SK-N-DZ (cell line): ENCODE results near the gene AUH.

Experiments used
- DNase-seq: peaks from one replicate; pipeline ENCODE4 v3.0.0-alpha.2; 2015; ENCODE audit warnings: low spot score

AUH gene

DNA sequence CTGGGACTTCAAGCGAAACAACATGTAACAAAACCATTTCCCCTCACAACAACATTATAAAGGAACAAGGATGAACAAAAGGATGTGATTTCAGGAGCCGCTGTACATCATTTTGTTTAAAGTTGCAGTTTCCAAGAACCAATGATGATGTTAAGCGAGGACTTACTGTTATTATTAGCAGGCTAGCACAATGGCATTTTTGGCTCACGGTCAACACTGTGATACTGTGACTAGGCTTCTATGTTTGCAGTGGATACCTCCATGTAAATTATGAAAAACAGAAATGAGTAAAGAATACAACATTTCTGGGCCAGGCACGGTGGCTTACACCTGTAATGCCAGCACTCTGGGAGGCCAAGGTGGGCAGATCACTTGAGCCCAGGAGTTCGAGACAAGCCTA lies 113.0 kb downstream of the AUH start:
- DNase-seq: no peak

DNA sequence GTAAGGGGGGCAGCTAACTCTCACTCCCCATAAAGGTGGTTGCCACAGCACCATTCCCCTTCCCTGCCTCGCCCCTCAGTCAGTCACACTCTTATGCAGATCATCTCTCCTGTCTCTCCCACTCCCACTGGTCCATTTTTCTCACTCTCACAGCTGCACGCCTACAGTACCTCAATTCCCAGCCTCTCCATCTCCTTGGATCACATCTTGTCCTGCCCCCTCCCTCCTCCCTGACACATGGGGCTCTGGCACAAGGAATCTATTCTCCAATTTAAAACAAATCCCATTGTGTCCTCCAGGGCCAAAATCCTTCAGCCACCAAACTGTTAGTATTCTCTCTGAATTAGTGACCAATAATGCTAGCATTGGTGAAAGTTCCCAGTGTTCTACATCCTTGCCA lies 114.4 kb downstream of the AUH start:
- no peak for DNase-seq

DNA sequence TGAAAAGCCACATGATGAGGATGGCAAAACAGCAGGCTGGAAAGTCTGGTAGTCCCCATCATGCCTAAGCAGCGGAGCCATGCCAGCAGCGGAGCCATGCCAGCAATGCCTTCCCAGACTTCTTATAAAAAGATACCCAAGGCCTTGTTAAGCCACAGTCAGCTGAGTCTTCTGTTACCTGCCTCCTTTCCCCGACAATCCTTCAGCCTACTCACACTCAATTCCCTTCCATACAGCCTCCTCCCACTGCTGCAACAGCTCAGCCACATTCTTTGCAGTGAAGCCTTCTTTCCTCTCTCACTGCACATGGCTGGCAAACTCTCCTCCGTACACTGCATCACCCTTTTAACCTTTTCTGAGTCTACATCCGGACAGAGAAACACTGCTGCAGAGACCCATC lies 114.9 kb downstream of the AUH start:
- DNase-seq: no peak

DNA sequence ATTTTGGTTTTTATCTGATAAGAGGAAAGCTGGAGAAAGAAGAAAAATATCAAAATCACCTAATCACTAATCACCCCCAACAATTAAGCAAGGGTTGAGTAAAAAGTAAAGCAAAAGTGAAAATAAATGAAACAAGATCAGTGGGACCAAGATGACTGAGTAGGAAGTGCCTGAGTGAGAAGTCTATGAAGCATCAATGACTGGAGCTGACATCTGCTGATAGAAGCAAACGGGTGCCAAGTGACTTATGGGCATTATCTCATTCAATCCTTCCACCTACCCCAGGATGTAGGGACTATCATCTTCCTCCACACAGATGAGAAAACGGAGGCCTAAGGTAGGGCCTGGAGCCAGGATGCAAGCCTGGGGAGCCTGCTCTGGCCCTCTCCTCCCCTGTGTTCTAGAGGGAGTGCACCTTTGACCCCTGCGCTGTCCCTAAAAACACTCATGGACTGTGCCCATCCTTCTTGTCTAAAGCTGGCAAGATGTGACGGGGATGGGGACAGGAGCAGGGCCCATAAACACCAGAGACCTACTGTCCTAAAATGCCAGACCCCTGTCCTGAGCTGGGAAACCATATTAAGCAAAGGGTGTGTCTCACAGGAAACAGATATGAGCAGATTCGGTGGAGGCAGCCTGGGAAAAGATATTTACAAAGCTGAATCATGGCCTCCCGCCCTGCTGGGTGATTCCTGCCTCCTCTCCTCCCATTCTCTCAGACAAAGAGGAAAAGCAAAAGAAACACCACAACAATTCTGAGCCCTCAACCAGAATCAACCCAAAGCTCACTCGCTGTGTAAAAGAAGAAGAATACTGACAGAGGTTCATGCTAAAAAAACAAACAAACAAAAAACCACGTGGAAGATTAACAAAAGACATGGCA lies 116.0 kb downstream of the AUH start:
- DNase-seq: no peak

DNA sequence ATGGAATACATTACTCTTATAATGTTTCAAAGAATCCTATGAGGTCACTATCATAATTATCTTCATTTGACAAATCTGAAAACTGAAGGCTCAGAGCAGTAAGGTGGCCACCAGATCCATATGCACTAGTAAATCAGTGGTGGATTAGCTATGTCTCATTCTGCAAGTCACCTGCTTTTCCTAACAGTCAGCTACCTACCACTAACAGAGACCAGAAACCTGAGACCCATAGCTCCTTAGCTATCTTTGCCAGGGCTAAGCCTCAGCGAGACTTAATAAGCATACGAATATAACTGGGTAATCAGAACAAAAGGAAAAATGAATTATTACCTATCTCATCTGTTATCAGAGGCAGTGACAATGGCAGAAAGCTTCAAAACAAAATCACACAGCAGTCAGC lies 118.7 kb downstream of the AUH start:
- no peak for DNase-seq

DNA sequence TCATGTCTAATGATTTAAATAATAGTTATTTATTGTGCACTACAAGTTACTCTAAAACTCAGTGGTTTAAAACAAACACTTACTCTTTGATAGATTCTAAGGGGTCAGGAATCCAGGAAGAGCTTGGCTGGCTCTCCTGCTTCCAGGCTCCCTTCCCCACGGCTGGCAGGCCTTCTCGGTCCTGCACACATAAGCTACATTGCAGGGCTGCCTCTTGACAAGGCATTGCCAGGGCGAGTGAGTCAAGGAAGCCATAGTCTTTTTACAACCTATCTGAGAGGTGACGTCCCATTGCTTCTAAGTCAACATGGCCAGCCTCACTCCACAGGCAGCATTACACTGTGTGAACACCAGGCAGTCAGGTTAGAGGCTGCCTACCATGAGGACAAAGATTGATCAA lies 119.8 kb downstream of the AUH start:
- no peak for DNase-seq

DNA sequence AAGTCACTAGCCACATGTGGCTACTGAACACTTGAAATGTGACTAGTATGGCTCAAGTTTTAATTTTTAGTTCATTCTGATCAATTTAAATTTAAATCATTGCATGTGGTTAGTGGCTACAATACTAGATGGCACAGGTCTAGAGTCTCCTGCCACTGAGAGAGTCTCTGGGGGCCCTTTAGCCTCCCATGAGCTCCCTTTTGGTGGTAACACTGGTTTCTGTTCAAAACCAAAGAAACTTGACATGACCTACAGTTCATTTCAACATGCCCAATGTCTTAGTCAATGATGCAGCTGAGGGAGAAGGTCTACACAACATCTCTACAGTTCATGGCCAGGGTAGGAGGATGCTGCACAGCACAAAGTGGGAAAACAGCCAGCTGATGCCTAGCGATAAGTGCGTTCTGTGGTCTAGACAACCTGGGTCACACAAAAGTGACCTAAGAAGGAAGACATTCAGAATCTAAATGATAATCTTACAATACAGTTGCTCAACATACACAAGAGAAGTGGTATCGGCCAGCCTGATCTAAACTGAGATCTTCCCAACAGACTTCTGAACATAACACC lies 121.0 kb downstream of the AUH start:
- no peak for DNase-seq

DNA sequence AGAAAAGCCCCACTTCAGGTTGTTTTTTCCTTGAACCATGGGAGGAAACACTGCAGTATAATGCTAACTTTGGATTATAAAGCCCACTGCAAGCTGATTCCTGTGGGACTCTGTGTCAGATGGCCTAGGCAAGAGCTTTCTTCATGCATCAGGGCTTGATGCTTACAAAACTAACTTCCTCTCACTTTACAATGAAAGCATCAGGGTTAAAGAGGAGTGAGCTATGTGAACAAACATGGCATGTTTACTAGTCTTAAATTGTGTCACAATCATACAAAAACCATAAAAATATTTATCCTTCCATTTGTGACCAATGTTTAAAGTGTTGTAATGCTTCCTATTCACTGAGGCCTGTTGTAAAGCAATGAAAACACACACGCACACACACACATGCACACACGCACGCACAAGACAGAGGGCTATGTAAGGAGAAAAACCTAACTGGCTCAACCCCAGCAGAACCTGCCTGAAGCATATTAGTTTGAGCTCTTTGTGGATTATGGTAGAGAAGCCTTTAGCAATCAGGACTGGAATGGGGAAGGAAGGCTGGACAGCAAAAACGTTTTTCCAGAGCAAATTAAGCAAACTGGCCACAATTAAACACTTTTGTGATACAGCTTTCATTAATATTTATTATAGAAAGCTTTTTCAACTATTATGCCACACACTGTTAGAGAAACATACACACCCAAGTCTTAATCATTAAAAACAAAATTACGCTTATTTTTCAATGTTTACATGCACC lies 122.2 kb downstream of the AUH start:
- no peak for DNase-seq

DNA sequence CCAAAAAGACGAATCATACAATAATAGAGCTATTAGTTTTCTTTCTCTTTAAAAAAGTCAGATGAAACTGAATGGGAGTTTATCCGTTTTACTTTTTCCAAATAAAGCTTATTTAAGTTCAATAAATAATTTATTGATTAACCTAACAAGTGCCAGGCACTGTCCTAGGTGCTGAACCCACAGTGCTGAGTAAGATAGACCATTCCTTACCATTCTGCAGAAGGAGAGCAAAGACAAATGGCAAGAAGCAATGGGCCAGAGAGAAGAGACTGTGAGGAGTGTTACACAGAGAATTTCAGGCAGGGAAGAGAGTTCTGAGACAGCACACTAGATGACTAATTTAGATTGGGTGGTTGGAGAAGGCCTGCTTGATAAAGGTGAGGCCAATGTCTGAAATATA lies 127.2 kb downstream of the AUH start:
- no peak for DNase-seq

DNA sequence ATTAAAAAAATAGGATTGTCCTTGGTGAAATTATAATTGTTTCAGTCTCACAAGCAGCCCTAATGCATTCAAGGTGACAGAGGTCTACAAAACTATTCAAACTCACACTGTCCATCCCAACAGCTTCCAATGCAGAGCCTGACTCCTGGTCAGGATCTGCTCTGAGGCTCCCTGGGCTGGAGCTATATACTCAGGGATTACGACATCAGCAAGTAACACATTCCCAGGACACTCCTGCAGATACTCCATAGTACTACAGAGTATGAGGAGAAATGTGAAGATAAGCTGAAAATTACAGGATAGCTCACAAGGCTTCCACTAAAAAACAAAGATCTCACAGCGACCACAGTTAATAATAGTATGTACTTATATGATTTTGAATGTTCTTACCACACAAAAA lies 130.1 kb downstream of the AUH start:
- no peak for DNase-seq

DNA sequence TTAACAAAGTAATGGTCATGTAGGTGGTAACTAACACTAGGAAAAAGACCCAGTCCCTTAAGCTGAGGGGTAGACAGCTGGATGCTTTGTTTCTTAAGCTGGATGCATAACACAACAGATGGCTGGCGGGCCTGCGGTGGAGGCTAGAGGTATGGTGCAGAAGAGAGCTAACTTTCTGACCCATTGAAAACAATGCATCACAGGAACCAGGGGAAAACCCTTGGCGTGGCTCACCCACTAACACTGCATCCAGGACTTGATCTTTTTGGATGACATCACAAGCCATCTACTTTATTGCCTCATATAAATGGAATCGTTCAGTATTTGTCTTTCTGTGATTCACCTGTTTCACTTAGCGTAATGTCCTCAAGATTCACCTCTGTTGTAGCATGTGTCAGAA lies 138.7 kb downstream of the AUH start:
- DNase-seq: no peak

DNA sequence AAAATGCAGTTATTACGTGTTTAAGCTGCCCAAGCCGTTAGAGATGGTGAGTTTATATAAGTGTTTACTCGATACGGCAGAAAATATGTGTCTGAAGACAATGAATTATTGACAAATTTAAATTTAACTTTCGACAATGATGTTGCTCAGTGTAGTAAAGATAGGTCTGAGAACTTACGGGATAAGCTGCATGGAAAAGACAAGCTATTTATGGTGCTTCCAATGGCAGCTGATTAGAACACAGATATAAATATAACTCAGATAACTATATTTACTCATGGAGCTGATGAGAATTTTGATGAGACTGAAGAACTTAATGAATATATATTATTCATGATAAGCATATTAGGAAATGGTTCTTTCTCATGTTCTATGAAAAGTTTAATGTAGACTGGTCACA lies 139.3 kb downstream of the AUH start:
- no peak for DNase-seq

DNA sequence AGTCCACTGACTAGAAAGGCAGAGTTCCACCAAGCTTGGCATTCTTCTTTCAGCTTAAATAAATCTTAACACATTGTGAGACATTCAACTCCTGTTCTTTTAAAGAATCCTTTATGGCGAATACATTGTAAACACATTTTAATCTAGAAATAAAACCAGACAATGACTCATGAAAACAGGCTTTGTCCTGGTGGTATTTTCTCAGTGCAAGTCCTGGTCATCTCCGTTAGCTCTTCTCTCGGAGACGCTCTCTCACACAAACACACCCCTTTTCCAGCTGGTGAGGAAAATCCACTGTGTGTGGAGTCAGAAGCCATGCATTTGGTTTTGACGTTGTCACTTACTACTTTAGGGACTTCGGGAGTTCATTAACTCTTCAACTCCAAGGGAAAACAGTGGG lies 140.4 kb downstream of the AUH start:
- no peak for DNase-seq

DNA sequence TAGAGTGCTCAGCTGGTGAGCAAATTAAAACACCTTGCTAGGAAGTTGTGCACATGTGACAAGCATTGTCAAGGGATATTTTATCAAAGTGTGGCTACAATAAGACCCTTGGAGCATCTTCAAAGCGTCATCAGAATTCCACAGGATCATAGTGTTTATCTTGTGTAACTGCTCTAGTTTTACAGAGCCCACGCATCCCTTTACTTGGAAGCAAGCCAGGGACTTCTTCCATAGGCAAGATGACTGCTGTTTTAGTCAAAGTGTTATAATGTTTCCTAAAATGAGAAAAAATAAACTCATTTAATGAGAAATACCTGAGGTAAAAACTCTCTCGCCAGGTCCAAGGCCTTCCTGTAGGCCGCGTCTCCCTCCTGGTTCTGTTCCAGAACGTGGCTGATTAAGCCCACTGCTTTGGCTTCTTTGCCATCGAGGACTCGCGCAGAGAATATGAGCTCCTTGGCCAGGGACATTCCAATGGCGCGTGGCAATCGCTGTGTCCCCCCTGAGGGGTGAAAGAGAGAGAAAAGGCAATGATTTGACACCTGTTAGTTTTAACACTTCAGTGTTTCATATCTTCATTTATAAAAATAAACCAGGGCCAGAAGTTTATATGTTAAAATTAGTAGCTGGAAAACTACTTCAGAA lies 141.1 kb downstream of the AUH start:
- no peak for DNase-seq

DNA sequence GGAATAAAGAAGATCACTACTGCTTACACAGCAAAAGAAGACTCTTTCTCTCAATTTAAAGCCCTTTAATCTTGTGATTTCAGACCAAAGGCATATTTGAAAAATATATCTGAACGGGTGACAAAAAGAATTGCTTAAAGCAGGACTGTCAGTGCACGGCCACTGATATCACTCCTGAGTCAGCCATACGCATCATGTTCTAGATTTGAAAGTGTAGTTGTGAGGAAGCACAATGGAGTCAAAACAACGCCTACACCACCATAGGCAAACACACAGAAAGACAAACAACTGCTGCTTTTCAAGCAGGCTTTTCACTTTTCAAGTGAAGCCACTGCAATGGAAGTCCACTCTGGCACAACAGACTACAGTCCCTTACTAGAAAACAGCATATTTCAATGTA lies 141.7 kb downstream of the AUH start:
- DNase-seq: no peak

DNA sequence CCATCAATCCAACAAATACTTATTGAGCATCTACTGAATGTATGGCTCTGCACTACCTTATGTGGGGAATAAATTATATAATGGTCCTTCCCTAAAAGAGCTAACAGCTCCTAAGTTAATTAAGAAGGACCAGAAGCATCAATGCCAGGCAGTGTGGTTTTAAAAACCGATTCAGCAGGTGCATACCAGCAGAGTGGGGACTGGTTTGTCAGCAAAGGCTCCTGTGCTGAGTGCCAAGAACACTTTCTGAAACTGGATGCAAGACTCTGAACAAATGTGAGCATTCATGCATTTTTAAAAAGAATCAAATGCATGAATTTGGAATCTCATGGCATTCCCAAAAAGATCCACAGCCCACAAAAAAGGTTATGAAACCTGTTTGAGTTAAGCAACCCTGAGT lies 142.2 kb downstream of the AUH start:
- no peak for DNase-seq

DNA sequence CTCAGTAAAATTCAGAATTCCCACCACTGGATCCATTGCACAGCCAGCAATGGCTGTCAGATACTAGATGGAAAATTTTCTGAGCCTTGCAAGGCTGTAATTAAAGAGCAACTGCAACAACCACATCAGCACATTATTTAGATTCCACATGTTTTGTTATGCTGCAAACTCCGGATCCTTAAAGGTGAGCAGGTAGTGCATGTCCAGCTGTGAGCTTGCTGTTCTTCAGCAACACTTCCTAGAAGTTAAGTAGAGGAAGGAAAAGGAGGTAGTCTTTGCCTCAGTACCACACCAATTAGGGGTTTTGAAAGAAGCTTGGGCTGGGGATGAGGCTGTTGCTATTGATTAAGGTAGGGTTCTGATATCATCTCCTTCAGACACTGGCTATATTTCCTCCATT lies 144.3 kb downstream of the AUH start:
- DNase-seq: no peak

DNA sequence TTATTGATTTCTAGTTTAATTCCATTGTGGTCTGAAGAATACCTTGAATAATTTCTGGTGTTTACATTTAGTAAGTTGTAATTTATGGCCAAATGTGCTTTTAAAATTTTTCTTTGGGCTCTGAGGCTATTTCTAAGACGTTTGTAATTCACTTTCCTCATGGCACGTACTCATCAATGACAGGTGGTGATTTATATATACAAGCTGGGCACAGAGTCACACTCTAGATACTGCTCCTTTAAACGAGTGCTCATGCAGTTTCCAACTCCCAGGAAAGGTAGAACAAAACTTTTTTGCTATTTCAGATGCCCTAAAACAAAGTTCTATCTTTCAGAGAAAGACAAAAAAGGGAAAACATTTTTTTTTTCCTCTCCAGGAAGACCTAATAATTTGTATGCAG lies 146.9 kb downstream of the AUH start:
- no peak for DNase-seq

DNA sequence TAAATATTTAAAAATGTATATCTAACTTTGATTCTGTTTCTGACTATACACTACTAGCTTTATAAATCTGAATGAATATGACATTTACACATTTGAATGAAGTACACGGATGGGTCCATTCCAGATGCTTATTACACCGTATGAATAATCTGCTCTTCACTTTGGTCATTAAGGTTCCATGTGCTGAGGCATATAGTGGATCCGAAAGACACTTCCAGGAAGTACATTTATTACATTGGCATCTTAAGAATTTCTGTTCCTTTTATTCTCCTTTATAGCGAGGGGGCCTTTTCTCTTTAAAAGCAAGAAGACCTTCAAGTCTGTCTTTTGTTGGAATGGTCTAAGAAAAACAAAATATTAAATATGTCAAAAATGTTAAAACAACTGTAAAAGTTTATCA lies 147.6 kb downstream of the AUH start:
- no peak for DNase-seq

DNA sequence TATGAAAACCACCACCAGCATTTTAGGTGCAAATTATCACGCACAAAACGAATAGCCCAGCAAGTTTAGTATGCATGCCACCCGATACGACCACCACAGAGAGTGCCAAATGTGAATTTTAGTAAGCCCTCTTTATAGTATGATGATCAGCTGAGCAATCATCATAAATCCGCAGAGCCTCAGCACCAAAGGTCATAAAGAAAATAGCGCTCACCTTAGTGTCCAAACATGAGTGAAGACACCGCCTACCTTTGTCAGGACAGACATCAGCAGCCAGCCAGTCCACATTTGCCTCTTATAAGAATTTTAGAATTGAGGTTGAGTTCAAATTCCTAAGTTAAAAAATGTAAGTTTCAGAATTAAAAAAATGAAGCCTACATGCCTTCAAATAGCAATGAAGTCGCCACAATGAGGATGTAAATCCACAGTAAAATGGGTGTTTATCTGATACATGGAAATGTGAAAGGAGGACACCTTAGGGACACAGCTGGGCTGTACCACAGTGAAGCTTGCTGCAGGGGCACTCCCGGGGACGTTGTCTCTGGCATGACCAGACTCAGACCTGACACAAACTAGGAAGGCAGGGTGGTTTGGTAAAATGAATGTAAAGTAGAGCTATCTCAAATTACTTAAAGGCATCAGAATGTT lies 149.0 kb downstream of the AUH start:
- DNase-seq: no peak

DNA sequence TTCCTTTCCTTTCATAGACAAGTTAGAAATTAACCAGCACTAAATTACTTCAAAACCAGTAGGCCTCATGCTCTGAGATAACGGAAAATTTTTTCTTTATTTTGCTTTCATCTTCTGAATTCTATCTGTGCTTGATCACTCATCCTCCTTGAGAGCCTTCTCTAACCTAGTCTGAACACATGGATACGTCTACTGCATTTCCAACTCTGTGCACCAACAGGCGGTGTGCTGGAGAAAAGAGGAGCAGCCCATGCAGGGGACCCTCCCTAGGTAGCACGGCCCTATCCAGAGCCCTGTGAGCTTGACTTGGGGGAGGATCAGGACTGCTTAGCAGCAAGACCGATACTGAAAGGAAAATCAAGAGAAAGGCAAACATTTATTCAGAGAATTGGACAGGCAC lies 149.8 kb downstream of the AUH start:
- no peak for DNase-seq

DNA sequence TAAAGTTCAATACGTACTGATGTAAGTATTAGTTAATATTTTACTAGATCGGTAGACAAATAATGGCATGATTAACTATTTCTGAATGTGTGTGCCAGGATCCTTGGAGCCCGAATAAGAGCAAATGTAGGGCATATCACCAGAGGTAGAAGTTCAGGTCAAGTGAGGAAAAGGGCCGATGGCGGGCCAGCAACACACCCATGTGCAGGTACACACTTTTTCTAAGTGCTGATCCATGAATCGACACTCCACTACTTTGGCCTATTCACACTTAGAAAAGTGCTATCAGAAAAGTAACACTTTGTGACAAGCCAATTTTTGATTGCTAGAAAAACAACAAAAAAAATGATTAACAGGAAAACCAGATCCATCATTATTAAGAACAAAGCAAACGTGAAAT lies 150.3 kb downstream of the AUH start:
- no peak for DNase-seq
